Measurements from ENCODE around the gene DENND11. TPM values are rescaled to one million over a fixed set of nuclear protein-coding genes. Genes with fewer than 3 reads are reported as not detected.
"Not testable (repeated sequence)": the region's sequence is repeated elsewhere in the genome, so short reads cannot be mapped to it uniquely, and the experiment has no call there.

The DENND11 gene
- total RNA-seq, 1 donor from 2014 or later: 26.1 TPM

DNA sequence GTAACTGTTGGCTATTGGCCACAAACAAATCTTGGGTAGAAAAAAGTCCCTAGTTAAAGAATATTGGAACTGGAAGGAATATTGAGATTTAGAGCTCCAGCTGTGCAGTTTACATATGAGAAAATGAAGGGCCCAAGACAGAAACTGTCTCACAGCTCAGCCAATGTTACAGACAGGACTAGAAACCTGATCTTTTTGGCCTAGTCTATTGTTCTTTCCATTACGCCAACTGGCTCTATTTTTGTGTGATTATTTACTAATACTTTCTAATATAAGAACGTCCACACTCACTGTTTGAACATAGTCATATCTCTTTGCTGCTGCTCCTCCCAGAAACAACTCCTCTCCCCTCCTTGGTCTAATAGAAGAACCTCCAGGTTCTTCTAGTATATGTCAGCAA lies 7.4 kb upstream of the DENND11 start:
- intact Hi-C loops (cut with micrococcal nuclease): no loop called here

DNA sequence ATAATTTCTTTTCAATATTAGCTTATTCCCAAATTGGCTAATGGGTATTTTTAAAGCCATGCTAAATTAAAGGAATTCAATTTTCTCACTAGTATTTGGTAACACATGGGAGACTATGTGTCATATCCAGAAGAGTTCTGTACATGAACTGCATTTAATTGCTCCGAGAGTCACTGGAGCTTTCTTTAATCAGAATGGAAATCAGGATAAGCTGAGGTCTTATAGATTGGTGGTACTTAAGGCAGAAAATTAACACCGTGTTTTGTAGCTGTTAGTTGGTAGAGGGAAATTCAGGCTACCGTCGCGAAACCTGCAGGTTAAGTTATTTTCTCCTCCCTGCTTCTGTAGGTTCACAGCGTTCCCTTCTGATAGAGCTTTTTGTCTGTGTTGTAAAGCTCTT lies 6.4 kb upstream of the DENND11 start, which contains the start of gene WEE2:
WEE2 (plus strand) TSS at position 3 of the 400 bp plus-strand sequence. CDS start 406 bp downstream, outside the sequence.
- intact Hi-C loops (cut with micrococcal nuclease): no loop called here

DNA sequence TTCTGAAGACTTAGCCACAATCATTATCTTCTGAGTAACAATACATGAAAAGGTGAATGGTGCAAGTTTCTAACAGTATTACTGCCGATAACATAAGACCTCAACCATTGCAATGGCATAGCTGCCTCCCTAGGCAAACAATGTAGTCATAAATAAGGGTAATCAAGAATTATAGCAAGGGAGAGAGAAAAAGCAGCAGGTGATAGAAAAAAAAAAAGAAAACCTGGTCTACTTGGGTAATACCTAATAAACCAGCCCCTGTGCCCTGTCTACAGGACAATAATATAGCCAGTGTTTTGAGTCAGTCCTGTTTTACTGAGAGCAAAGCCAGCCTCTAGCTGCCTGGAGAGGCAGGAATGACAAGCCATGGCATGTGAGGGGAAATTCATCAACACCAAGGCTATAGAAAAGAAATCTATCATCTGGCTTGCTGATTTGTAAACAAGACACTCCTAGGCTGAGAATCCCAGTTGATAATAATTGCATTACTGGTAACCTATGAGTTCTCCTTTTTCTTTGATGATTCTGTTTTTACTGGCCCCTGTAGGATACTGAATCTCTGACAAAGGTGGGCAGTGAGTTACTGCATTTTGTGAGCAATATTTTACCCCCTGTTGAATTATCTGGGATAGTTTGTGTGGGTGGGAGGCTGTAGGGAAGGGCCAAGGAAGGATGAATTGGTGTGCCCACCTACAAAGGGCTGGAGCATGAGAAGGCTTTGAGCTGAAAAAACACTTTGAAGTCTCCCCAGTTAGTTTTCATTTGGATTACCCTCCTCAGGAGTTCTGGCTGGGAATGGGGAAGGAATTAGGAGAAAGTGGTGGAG lies 4.5 kb upstream of the DENND11 start:
- intact Hi-C loops (cut with micrococcal nuclease): no loop called here

DNA sequence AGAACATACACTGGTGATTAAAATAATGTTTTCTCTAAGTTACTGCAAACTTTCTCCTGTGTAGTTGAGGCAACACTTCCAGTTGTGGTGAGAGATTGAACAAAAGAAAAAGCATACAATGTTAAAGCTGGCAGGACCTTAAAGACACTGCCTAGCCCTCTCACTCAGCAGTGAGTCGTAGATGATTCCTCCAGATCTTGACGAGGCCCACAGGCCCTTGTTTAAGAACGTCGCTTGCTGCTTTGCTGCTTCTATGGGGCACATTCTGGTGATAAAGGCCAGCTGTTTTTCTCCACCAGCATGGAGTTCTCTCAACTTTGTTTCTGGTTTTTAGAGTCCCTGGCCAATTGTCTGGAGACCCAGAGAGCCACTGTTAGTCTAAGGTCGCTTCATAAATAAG lies 2.8 kb upstream of the DENND11 start:
- intact Hi-C loops (cut with micrococcal nuclease): loop anchor here (5.0 kb wide), 1 partner anchor 42 kb away; no protein-coding TSS in a partner anchor

DNA sequence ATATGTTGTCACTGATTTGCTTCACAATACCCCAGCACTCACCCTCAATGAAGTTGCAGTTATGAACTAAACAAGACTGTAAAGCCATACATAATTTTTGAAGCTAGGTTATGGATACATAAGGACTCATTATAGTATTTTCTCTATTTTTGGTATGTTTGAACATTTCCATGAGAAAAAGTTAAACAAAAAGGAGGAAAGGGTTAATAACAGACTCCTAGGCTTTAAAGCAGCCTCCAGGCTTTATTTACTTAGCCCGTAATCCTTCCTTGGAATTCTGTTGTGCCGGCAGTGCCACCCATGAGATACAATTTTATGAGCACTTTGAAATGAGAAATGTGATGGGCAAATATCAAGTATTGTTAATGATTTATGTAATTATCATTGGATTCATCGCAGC lies 2.1 kb upstream of the DENND11 start:
- intact Hi-C loops (cut with micrococcal nuclease): loop anchor here (5.0 kb wide), 1 partner anchor 42 kb away; no protein-coding TSS in a partner anchor

DNA sequence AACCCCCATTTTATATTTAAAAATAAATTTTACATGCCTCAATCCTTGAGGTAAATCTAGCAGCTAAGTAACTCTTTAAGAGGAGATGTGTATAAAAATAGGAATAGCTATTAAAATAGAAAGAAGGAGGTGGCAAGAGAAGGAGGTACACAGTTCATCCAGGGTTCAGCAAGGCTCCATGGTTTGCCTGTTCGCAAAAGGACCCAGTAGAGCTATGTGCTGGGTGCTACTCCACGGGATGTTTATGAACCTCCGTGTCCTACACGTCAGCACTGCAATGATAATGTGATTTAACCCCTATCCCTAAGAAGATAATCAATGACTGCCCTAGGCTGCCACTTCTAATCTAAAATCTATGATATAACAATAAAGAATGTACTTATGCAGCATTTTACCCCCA lies 926 bp upstream of the DENND11 start:
- intact Hi-C loops (cut with micrococcal nuclease): loop anchor here (1.0 to 5.0 kb wide), 2 partner anchors 35 to 41 kb away; partner anchors contain the start of gene SSBP1

DNA sequence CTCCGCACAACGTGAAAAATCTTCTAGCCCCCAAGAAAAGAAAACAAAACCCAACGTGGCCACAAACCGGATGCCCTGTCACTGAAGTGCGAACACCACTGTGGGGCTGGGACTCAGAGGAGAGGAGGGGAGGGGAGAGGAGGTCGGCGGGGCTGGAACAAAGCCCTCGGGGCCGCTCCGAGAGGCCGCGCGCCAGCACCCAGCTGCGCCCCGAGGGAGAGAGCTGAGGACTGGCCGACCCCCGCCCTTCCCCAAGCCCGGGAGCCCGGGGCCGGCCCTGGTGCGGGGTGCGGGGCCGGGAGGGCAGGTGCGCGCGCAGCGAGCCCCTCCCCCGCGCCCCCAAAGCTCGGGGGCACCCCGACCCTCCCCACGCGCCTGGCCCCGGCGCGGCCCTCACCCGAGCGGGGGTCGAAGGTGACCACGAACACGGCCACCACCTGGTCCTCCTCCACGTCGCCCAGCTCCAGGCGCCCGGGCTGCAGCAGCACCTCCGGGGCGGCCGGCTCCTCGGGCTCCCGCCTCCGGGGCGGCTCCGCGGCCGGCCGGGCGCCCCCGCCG lies 398 bp downstream of the DENND11 start:
- intact Hi-C loops (cut with micrococcal nuclease): loop anchor here (1.0 to 5.0 kb wide), 3 partner anchors 37 to 143 kb away; partner anchors contain the start of gene SSBP1

DNA sequence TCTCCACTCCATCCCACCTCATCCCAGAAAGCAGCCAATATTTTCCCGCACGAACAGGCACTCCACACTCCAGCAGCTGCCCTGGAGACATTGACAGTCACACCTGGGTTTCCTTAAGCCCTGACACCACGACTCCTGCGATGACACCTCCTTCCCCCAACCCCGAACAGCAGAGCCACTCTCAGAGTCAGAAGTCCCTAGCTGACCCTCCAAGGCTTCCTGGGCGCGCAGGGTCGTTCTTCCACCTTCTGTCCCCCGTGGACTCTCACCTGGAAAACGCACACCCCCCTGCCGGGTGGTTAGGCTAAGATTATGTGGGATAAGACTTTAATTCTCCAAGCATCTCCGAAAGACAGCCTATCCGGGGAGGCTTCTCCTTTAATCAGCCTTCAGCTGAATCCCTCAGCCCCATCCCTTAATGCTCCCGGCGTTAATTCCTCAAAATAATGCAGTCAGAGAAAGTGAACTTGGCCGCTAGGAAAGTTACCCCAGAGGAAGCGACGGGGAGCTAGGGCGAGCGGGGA lies 1.1 kb downstream of the DENND11 start:
- intact Hi-C loops (cut with micrococcal nuclease): loop anchor here (2.0 to 5.0 kb wide), 2 partner anchors 39 to 142 kb away; no protein-coding TSS in a partner anchor

DNA sequence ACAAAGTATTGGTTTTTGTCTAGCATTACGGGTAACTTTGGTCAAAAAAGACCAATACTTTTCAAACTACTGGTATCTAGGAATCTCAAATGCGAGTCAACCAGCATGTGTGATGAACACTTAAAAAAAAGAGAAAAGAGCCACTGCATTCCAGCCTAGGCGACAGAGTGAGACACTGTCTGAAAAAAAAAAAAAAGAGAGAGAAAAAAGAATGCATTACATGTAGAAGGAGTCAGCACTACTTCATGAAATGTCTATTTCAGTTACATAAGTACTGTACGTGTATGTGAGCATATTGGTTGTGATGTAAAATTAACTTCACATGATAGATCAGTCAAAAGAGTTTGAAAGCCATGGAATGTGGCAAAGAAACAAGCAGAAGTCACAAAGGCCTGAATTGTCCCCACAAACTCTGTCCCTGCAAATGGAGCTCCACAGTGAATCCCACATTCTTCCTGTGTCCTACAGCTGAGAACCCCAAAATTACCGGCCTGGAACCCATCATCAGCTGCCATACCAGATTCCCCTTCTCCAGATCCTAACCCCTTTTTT lies 1.6 kb downstream of the DENND11 start:
- intact Hi-C loops (cut with micrococcal nuclease): loop anchor here (2.0 to 5.0 kb wide), 2 partner anchors 38 to 142 kb away; no protein-coding TSS in a partner anchor

DNA sequence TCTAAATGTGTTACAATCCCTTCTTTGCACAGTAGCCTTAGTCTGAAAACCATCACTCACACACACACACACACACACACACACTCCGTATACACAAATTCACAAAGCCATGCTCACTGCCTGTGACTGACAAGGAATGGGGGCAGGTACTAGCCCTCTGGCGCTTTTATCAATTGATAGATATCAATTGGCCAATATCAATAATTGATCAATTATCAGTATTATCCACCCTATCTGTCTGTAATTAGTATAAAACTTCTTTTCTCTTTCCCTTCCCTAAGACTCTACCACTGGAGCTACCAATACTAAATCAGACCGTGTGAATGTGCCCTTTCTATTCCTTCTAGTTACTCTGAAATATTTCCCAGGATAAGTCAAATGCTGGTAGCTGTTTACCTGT lies 2.1 kb downstream of the DENND11 start:
- intact Hi-C loops (cut with micrococcal nuclease): loop anchor here (2.0 to 5.0 kb wide), 2 partner anchors 38 to 141 kb away; no protein-coding TSS in a partner anchor

DNA sequence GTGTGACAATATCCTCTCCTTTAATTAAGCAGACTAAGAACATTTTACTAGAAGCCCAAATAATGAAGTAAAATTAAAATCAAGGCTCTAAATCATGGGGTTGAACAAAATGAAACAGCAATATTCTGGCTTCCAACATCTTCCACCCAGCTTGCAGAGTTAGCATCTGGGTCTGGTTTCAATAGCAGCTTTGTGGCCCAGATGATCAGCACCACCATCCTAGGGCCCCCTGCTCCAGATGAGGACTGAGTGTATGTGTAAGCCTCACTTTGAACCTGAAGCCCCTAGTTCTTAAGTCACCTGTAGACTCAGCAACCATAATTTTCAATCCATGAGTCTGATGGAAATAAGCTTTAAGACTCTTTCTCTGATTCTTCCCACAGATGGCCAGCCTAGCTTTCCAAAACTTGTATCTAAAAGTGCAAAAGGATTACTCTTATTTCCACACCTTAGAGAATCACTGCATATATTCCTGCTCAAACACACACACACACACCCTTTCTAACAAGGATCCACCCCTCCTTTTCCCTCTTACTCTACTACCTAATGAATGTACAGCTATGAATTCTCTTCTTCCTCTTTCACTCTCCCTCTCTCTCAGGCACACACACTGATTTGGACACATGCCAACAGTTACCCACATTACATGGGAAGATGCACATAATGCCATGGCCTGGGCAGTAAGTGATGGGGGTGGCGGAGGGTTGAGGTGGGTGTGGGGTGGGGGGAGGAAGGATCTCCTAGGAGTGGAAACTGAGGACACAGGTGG lies 3.5 kb downstream of the DENND11 start:
- intact Hi-C loops (cut with micrococcal nuclease): no loop called here

DNA sequence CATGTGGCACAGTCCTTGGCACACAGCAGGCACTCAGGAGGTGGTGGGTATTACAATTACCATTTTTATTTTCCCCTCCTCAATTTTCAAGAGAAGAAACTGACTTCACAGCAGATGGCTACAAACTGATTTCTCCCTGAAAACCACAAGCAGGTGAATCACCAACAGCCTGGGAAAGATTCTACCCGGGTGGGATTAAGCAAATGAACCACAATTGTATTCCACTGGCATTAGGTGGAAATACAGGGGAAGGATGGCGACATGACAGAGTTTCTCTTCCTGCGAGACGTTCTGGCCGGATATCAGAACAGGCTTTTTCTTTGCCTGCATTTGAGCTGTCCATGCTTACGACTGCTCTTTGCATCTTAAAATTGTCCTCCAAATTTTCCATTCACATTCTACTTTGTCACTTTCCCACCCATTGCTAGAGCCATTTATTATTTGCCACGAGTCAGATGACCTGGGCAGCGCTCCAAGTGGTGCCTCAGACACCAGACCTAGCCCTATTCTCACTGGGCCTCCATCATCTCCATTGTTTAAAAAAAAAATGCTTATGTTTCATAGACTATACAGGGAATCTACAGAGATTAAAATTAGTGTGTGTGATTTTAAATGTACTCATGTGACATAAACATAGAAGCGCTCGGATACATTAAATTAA lies 4.6 kb downstream of the DENND11 start:
- intact Hi-C loops (cut with micrococcal nuclease): no loop called here

DNA sequence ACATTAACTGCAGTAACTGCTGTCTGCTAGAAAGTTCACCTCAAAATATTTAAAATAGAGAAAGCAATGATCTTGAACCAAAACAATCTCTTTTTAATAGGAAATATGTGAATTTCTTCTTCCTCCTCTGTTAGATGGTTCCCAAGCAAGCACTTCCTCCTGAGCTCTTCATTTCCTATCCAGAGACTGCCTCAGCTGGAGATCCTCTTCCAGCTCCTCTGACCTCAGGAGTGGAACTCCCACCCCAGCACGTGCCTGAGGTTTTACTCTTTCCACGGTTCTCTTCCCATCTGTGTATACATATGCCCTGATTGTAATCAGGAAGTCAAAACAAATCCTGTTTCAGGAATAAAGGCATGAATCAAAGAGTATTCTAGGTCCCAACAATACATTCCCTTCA lies 5.6 kb downstream of the DENND11 start:
- intact Hi-C loops (cut with micrococcal nuclease): no loop called here

DNA sequence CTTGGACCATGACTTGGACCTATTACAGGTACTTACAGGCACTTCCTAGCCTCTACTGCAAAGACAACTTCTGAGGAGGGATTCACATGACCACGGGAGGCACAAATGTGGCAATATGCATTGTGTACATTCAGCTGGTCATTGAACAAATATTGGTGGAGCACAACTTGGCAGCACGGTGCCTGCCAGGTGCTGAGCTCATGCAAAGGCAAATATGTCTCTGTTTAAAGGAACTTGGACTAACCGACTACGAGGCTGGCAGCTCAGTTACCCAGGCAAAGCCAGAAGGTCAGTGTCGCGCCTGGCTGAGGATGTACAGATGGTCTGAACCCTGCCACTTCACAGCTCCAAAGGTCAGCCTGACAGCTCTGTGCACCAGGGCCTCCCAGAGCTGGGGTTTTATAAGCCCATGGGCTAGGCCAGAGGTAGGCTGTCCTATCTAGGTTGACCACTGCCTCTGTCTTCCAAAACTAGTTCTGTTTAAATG lies 6.1 kb downstream of the DENND11 start:
- intact Hi-C loops (cut with micrococcal nuclease): no loop called here

DNA sequence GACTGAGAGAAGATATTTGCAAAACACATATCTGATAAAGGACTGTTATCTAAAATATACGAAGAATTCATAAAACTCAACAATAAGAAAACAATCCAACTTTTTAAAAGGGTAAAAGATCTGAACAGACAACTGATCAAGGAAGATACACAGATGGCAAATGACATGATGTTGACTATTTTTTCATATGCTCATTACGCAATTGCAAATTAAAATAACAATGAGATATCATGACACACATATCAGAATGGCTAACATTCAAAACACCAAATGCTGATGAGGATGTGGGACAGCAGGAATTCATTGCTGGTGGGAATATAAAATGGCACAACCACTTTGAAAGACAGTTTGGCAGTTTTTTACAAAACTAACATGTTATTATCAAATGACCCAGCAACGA lies 8.9 kb downstream of the DENND11 start:
- intact Hi-C loops (cut with micrococcal nuclease): no loop called here

DNA sequence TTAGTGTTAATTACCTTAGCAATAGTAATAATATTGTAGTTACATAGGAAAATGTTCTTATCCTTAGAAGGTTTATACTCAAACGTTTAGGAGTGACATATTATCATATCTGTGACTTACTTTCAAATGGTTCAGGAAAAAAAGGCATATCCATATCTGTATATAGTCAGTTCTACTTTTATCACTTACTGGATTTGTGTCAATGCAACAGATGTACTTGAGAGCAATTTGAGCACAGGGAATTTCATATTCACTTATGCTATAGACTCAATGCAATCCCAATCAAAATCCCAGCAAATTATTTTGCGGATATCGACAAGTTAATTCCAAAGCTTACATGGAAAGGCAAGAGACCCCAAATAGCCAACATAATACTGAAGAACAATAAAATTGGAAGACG lies 10.0 kb downstream of the DENND11 start:
- intact Hi-C loops (cut with micrococcal nuclease): no loop called here

DNA sequence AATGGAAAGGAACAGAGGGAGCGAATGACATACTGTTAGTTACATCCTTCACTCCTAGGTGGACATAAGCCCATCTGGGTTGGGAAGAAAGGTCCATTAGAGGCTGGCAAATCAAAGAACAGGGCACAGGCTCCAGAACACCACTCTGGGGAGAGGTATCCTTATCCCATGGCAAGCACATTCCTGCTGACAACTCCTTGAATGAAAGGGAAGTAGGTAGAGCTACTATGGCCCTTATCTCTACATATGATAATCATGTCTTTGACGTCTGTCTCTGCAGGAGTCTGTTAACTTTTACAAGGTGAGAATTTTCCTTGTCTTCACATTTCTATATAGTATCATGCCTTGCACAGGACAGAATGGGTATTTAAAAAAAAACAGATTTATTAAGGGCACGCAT lies 10.4 kb downstream of the DENND11 start:
- intact Hi-C loops (cut with micrococcal nuclease): no loop called here

DNA sequence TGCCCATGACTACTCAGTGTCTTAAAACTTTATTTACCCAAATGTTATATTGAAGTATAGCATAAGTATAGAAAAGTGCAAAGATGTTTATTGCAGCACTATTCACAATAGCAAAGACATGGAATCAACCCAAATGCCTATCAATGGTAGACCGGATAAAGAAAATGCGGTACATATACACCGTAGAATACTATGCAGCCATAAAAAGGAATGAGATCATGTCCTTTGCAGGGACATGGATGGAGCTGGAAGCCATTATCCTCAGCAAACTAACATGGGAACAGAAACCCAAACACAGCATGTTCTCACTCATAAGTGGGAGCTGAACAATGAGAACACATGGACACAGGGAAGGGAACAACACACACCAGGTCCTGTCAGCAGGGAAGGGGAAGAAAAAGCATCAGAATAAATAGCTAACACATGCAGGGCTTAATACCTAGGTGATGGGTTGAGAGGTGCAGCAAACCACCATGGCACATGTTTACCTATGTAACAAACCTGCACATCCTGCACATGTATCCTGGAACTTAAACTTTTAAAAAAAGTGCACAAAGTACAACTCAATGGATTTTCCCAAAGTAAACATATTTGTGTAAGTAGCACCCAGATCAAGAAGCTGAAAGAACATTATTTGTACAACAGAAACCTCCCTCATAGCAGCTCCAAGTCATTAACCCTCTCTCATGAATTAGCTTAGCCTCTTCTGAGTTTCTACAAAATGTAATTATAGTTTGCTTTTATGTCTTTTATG lies 12.7 kb downstream of the DENND11 start:
- intact Hi-C loops (cut with micrococcal nuclease): not testable (repeated sequence)

DNA sequence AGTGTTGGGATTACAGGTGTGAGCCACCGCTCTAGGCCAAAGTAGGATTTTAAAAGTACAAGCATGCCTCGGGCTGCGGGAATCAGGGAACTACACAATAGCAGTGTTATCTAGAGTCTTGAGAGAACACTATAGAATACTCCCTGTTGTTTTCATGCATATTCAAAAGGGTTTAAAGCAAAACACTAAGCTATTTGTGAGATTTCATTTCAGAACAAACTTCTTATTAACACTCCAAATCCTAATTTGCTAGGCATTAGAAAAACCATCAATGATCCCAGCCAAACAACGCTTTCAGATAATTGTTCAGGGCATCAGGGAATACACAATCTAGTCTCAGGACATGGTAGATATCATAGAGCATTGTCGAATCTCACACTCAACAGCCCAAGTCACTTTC lies 13.9 kb downstream of the DENND11 start:
- intact Hi-C loops (cut with micrococcal nuclease): no loop called here

DNA sequence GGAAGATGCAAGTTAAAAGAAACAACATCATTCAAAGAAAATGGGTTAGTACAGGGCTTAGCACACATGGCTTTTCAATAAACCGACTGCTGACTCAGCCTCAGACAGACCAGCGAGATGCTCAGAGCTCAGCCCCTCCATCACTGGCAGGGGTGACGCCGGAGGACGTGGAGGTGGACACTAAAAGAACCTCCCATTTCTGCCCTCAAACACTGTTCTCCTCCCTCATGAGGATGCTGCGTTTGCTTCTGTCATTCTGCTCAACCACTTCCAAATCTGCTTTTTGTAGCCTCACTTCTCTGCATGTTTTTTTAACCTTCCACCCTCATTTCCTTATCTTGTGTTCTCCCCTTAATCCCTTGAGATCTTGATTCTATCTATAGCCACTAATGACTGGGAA lies 15.3 kb downstream of the DENND11 start:
- intact Hi-C loops (cut with micrococcal nuclease): no loop called here

Data from T-helper 2 cell treated with Interferon-gamma antibody and Interleukin-4, amounts not matched to agents 100 ng/mL and 5 ng/mL, for 36 hours (primary cell).